ENCODE results near the gene NKG7.
"Not testable (repeated sequence)": the region's sequence is repeated elsewhere in the genome, so short reads cannot be mapped to it uniquely, and the experiment has no call there.

The NKG7 gene

GRCh38 chr19:51372649-51373504 is at the start of gene NKG7:
NKG7 (minus strand) TSS chr19:51372654; CDS start chr19:51372535, 119 bp downstream.
- DNase-seq, result no peak

- DNase-seq, result no peak
These were observed 49.6 kb upstream of the NKG7 start for GRCh38 chr19:51422053-51422448.

GRCh38 chr19:51421229-51422052 is 49.0 kb upstream of the NKG7 start:
- no peak for DNase-seq

- DNase-seq, result not testable (repeated sequence)
These were observed 48.1 kb upstream of the NKG7 start for GRCh38 chr19:51420511-51420910.

- DNase-seq, result no peak
These were observed 46.3 kb upstream of the NKG7 start for GRCh38 chr19:51418707-51419106.

- DNase-seq, result no peak
These were observed 45.3 kb upstream of the NKG7 start for GRCh38 chr19:51417810-51418157.

GRCh38 chr19:51417107-51417809 is 44.8 kb upstream of the NKG7 start, which contains the start of gene SIGLEC10:
SIGLEC10 (minus strand) TSS chr19:51417642; CDS start chr19:51417581, 61 bp downstream.
- DNase-seq, result no peak

GRCh38 chr19:51416422-51416821 is 44.0 kb upstream of the NKG7 start:
- DNase-seq, result not testable (repeated sequence)

- DNase-seq, result no peak
These were observed 42.7 kb upstream of the NKG7 start for GRCh38 chr19:51415187-51415586.

- no peak for DNase-seq
These were observed 38.7 kb upstream of the NKG7 start for GRCh38 chr19:51410950-51411748.

- no peak for DNase-seq
These were observed 35.2 kb upstream of the NKG7 start for GRCh38 chr19:51407511-51408131.

- DNase-seq, result no peak
These were observed 29.7 kb upstream of the NKG7 start for GRCh38 chr19:51402117-51402516.

- not testable (repeated sequence) for DNase-seq
These were observed 27.5 kb upstream of the NKG7 start for GRCh38 chr19:51399936-51400335.

GRCh38 chr19:51399231-51399630 is 26.8 kb upstream of the NKG7 start:
- DNase-seq, result no peak

GRCh38 chr19:51398096-51398704 is 25.7 kb upstream of the NKG7 start:
- DNase-seq, result no peak

- DNase-seq, result not testable (repeated sequence)
These were observed 25.0 kb upstream of the NKG7 start for GRCh38 chr19:51397453-51397852.

- DNase-seq, result no peak
These were observed 23.7 kb upstream of the NKG7 start for GRCh38 chr19:51396175-51396574.

GRCh38 chr19:51394050-51394836 is 21.8 kb upstream of the NKG7 start:
- DNase-seq, result no peak

GRCh38 chr19:51392701-51393100 is 20.2 kb upstream of the NKG7 start:
- DNase-seq, result no peak

- no peak for DNase-seq
These were observed 18.7 kb upstream of the NKG7 start for GRCh38 chr19:51391073-51391611.
